Neuronal stem cell (in vitro differentiated cells): ENCODE results near the gene LIN28B.

ENCODE experiments used
- DNase-seq: peaks from one replicate; pipeline ENCODE4 v3.0.0-alpha.2; 2013; ENCODE audit warnings: low spot score
- H2AFZ ChIP-seq: one replicate; pipeline ENCODE4 v1.6.1; 2013; ENCODE audit warnings: mild to moderate bottlenecking, low read length, inconsistent platforms
- H2AK5ac ChIP-seq: 2 replicates; pipeline ENCODE4 v1.6.1; 2013; ENCODE audit warnings: low read depth, mild to moderate bottlenecking, inconsistent platforms, low read length, moderate library complexity, mixed read lengths
- H2BK120ac ChIP-seq: 2 replicates; pipeline ENCODE4 v1.6.1; 2013; ENCODE audit warnings: low read depth, mild to moderate bottlenecking, inconsistent platforms, low read length, moderate library complexity, mixed read lengths
- H2BK12ac ChIP-seq: one replicate; pipeline ENCODE4 v1.6.1; 2013; ENCODE audit warnings: low read length, inconsistent platforms
- H2BK15ac ChIP-seq: 2 replicates; pipeline ENCODE4 v1.6.1; 2013; ENCODE audit warnings: mild to moderate bottlenecking, low read length, inconsistent platforms, mixed read lengths
- H2BK5ac ChIP-seq: one replicate; pipeline ENCODE4 v1.6.1; 2013; ENCODE audit warnings: inconsistent platforms, mild to moderate bottlenecking, low read length, moderate library complexity
- H3K14ac ChIP-seq: one replicate; pipeline ENCODE4 v1.6.1; 2013; ENCODE audit warnings: low read length, inconsistent platforms
- H3K18ac ChIP-seq: 2 replicates; pipeline ENCODE4 v1.6.1; 2013; ENCODE audit warnings: low read length, inconsistent platforms
- H3K23ac ChIP-seq: 2 replicates; pipeline ENCODE4 v1.6.1; 2013; ENCODE audit warnings: low read depth, mild to moderate bottlenecking, mixed read lengths, low read length, inconsistent platforms; ENCODE audit not compliant: poor library complexity
- H3K27ac ChIP-seq: replicated peaks from 3 replicates; pipeline ENCODE4 v1.5.1; 2013; ENCODE audit warnings: low read length, inconsistent platforms
- H3K27me3 ChIP-seq, 3 experiments: 2 replicates each; pipeline ENCODE4 v1.6.1; 2013; ENCODE audit warnings: low read length in 3 of 3, mild to moderate bottlenecking in 2 of 3, inconsistent platforms in 1 of 3, low read depth in 1 of 3, mixed read lengths in 1 of 3, moderate library complexity in 1 of 3; ENCODE audit not compliant: control insufficient read depth in 3 of 3, insufficient read depth in 3 of 3
- H3K36me3 ChIP-seq, 2 donors: replicated peaks in 1 of 2; 2 replicates each; pipeline ENCODE4 v1.6.1; 2013; ENCODE audit warnings: low read length in 2 of 2; ENCODE audit not compliant: control insufficient read depth in 2 of 2, insufficient read depth in 2 of 2
- H3K4ac ChIP-seq: 2 replicates; pipeline ENCODE4 v1.6.1; 2013; ENCODE audit warnings: inconsistent platforms, mild to moderate bottlenecking, low read length, moderate library complexity
- H3K4me1 ChIP-seq, 2 donors: 1 replicate in 1 of 2; 2 replicates in 1 of 2; pipeline ENCODE4 v1.6.1; 2013; ENCODE audit warnings: low read length in 2 of 2, low read depth in 1 of 2; ENCODE audit not compliant: control insufficient read depth in 2 of 2, insufficient read depth in 1 of 2
- H3K4me2 ChIP-seq: one replicate; pipeline ENCODE4 v1.6.1; 2013; ENCODE audit warnings: mild to moderate bottlenecking, low read length, inconsistent platforms; ENCODE audit not compliant: insufficient read depth, poor library complexity, severe bottlenecking
- H3K4me3 ChIP-seq, 2 donors: 2 replicates each; pipeline ENCODE4 v1.5.1; 2013; ENCODE audit warnings: low read length in 2 of 2, mild to moderate bottlenecking in 2 of 2, inconsistent platforms in 1 of 2, moderate library complexity in 1 of 2
- H3K79me1 ChIP-seq: one replicate; pipeline ENCODE4 v1.6.1; 2013; ENCODE audit warnings: low read depth, mild to moderate bottlenecking, inconsistent platforms, low read length, moderate library complexity
- H3K9ac ChIP-seq: one replicate; pipeline ENCODE4 v1.6.1; 2013; ENCODE audit warnings: mild to moderate bottlenecking, low read depth, low read length, inconsistent platforms; ENCODE audit not compliant: poor library complexity
- H3K9me3 ChIP-seq, 2 donors: replicated peaks in 1 of 2; 2 replicates each; pipeline versions ENCODE3 to v1.6.1; 2013; ENCODE audit warnings: low read length in 2 of 2, mild to moderate bottlenecking in 2 of 2, inconsistent platforms in 1 of 2, low read depth in 1 of 2, mixed read lengths in 1 of 2, moderate library complexity in 1 of 2; ENCODE audit not compliant: control insufficient read depth in 2 of 2, insufficient read depth in 1 of 2
- H4K8ac ChIP-seq: one replicate; pipeline ENCODE4 v1.6.1; 2013; ENCODE audit warnings: low read depth, mild to moderate bottlenecking, inconsistent platforms, low read length, moderate library complexity
- H4K91ac ChIP-seq: one replicate; pipeline ENCODE4 v1.6.1; 2013; ENCODE audit warnings: low read length, low read depth, mild to moderate bottlenecking, inconsistent platforms; ENCODE audit not compliant: poor library complexity
- WGBS, 2 donors: extraction: QIAGEN DNeasy Blood & Tissue Kit; methylation state at CpG; one replicate each; pipeline ENCODE4 v1.1.7; 2013; ENCODE audit warnings: missing lambda C conversion rate in 2 of 2, mixed read lengths in 1 of 2; ENCODE audit not compliant: insufficient read length in 2 of 2, insufficient replicate concordance in 1 of 2; ENCODE audit errors: extremely low coverage in 2 of 2; 5-methylcytosine and 5-hydroxymethylcytosine counted together

Gene LIN28B

DNA sequence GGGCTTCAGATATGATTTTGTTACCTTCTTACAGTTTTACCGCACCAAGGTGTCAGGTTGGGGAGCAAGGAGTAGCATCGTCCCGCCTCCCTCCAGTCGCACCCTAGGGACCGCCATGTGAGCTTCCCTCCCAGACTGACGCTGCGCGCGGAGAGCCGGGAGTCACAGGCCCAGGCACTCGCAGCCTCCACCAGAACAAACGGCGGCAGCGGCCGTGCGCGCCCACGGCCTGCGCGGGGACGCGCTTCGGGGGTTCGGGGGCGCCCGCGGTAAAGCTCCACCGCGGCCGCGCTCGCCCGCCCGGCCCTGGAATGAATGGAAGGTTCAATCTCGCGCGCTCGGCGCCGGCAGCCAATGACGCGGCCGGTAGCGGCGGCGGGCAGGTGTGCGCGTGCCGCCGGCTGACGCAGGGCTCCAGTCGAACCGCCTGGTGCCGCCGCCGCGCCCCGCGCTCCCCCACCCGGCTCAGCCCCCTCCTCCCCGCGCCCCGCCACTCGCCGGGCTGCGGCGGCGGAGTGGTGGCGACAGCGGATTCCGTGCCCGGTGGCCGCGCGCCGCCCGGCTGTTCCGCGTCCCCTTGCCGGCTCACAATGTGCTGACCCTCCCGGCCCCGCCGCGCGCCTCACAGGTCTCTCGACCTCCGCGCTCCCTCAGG is 16.5 kb upstream of the LIN28B start:
- Histone ChIP-seq H4K8ac (no peak overlapping the region), H3K9me3 (peaks cover 0 to 3% of the 10 kb centered on the region in 2 donors), H3K27ac (peak overlapping the region; percentile 94), H2BK15ac (peak overlapping the region; percentile 99), H3K4me3 (peak overlapping the region; percentile 66 to 96), H3K14ac (peak overlapping the region; percentile 99), H2BK12ac (peak overlapping the region; percentile 94), H3K23ac (peak overlapping the region; percentile 97), H2AFZ (peak overlapping the region; percentile 88), H3K4me2 (peak overlapping the region; percentile 97), H2AK5ac (peak overlapping the region; percentile 86), H3K4ac (peak overlapping the region; percentile 76), H4K91ac (peak overlapping the region; percentile 98), H3K79me1 (peaks cover 8% of the 10 kb centered on the region), H3K18ac (peak overlapping the region; percentile 100), H2BK120ac (peak overlapping the region; percentile 94), H3K27me3 (no peaks in the 10 kb centered on the region), H3K36me3 (no peaks in the 10 kb centered on the region), H3K9ac (peak overlapping the region; percentile 98), H3K4me1 (peaks cover 2% of the 10 kb centered on the region in 2 donors), H2BK5ac (peak overlapping the region; percentile 100)
- no CpG with 5 or more reads among the region's 88 CpGs for WGBS, 2 donors
- DNase-seq = no peak

- Histone ChIP-seq H3K23ac (peak overlapping the region; percentile 97), H3K4me1 (peaks cover 2% of the 10 kb centered on the region in 2 donors), H3K4me3 (peak overlapping the region; percentile 66 to 96), H2AK5ac (peak overlapping the region; percentile 86), H3K27me3 (no peaks in the 10 kb centered on the region), H3K27ac (peak overlapping the region; percentile 94), H2BK120ac (peak overlapping the region; percentile 94), H2BK12ac (peak overlapping the region; percentile 94), H4K91ac (peak overlapping the region; percentile 98), H3K4me2 (peak overlapping the region; percentile 97), H2BK5ac (peak overlapping the region; percentile 100), H3K9ac (peak overlapping the region; percentile 98), H3K36me3 (no peaks in the 10 kb centered on the region), H2AFZ (peak overlapping the region; percentile 88), H2BK15ac (peak overlapping the region; percentile 99), H3K18ac (peak overlapping the region; percentile 100), H4K8ac (no peak overlapping the region), H3K79me1 (peaks cover 8% of the 10 kb centered on the region), H3K14ac (peak overlapping the region; percentile 99), H3K9me3 (peaks cover 0 to 3% of the 10 kb centered on the region in 2 donors), H3K4ac (peak overlapping the region; percentile 76)
- DNase-seq = peak; percentile 77
- WGBS, 2 donors = no CpG with 5 or more reads among the region's 104 CpGs
Observed at GRCh38 chr6:104940893-104941728, 15.8 kb upstream of the LIN28B start.

DNA sequence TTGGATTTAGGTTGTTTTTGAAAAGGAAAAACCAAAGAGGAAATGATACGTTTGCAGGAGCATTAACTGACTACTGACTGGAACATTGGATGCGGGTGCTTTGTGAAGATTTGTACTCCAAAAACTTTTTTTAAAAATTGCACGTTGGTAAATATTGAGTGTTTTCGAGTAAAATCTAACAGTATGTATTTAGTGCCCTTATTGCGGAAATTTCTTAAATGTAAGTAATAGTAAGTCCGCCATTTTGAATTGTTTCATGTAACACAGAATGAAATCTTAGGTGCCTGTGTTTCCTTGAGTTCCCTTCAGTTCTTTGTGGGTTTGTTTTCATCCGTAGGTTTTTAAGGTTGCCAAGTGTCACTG is 15.2 kb upstream of the LIN28B start:
- Histone ChIP-seq H3K4me1 (peaks cover 2% of the 10 kb centered on the region in 2 donors), H3K14ac (no peak overlapping the region), H3K9me3 (peaks cover 0 to under 1% of the 10 kb centered on the region in 2 donors), H3K9ac (no peak overlapping the region), H3K18ac (no peak overlapping the region), H2AFZ (peak overlapping the region; percentile 82), H4K91ac (no peak overlapping the region), H3K4ac (no peak overlapping the region), H2BK120ac (no peak overlapping the region), H3K27me3 (no peaks in the 10 kb centered on the region), H3K4me3 (peak overlapping the region; percentile 66 to 80), H2BK12ac (no peak overlapping the region), H3K23ac (no peak overlapping the region), H4K8ac (no peak overlapping the region), H3K4me2 (no peak overlapping the region), H3K36me3 (no peaks in the 10 kb centered on the region), H3K27ac (peak overlapping the region; percentile 69), H3K79me1 (peaks cover 8% of the 10 kb centered on the region), H2AK5ac (no peak overlapping the region), H2BK15ac (no peak overlapping the region), H2BK5ac (no peak overlapping the region)
- DNase-seq = no peak
- no CpG with 5 or more reads among the region's 7 CpGs for WGBS, 2 donors

DNA sequence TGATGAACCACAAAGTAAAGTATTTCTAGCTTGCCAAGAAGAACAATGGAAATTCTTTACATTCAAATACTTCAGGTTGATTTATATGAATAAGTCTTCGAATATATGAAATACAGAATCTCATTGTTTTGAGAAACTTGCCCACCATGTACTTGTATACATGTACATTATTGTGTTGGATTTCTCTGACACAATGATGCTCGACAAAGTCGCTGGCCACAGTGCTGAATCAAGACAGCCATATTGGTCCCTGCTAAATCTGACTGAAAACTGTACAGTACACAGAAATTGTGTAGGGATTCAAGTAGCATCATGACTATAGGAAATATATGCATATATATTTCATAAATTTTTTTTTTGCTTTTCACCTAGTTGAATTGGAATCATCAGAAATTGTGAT is 13.1 kb upstream of the LIN28B start:
- Histone ChIP-seq H2AFZ (no peak overlapping the region), H3K14ac (no peak overlapping the region), H2BK12ac (no peak overlapping the region), H3K4ac (no peak overlapping the region), H2BK120ac (no peak overlapping the region), H2AK5ac (no peak overlapping the region), H2BK5ac (no peak overlapping the region), H3K9me3 (no peaks in the 10 kb centered on the region), H4K8ac (no peak overlapping the region), H3K36me3 (no peaks in the 10 kb centered on the region), H2BK15ac (no peak overlapping the region), H3K9ac (no peak overlapping the region), H3K27ac (no peak overlapping the region), H3K4me2 (no peak overlapping the region), H3K27me3 (no peaks in the 10 kb centered on the region), H3K4me1 (peaks cover 2 to 3% of the 10 kb centered on the region in 2 donors), H3K18ac (no peak overlapping the region), H4K91ac (no peak overlapping the region), H3K23ac (no peak overlapping the region), H3K4me3 (no peak overlapping the region), H3K79me1 (peaks cover 6% of the 10 kb centered on the region)
- no CpG with 5 or more reads among the region's 3 CpGs for WGBS, 2 donors
- DNase-seq = no peak
